HG02970 (cell line): ENCODE measurements around the gene SFMBT1.

Experiments
- ATAC-seq: cut with Tn5 transposase; IDR thresholded peaks from one replicate; pipeline ENCODE4 v1.9.1; 2021; ENCODE audit warnings: mild to moderate bottlenecking, moderate library complexity, moderate number of reproducible peaks; ENCODE audit not compliant: unreplicated experiment, low FRiP score

SFMBT1 gene, protein sequence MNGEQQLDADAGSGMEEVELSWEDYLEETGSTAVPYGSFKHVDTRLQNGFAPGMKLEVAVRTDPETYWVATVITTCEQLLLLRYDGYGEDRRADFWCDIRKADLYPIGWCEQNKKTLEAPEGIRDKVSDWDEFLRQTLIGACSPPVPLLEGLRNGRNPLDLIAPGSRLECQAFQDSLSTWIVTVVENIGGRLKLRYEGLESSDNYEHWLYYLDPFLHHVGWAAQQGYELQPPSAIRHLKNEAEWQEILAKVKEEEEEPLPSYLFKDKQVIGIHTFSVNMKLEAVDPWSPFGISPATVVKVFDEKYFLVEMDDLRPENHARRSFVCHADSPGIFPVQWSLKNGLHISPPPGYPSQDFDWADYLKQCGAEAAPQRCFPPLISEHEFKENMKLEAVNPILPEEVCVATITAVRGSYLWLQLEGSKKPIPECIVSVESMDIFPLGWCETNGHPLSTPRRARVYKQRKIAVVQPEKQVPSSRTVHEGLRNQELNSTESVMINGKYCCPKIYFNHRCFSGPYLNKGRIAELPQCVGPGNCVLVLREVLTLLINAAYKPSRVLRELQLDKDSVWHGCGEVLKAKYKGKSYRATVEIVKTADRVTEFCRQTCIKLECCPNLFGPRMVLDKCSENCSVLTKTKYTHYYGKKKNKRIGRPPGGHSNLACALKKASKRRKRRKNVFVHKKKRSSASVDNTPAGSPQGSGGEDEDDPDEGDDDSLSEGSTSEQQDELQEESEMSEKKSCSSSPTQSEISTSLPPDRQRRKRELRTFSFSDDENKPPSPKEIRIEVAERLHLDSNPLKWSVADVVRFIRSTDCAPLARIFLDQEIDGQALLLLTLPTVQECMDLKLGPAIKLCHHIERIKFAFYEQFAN

DNA sequence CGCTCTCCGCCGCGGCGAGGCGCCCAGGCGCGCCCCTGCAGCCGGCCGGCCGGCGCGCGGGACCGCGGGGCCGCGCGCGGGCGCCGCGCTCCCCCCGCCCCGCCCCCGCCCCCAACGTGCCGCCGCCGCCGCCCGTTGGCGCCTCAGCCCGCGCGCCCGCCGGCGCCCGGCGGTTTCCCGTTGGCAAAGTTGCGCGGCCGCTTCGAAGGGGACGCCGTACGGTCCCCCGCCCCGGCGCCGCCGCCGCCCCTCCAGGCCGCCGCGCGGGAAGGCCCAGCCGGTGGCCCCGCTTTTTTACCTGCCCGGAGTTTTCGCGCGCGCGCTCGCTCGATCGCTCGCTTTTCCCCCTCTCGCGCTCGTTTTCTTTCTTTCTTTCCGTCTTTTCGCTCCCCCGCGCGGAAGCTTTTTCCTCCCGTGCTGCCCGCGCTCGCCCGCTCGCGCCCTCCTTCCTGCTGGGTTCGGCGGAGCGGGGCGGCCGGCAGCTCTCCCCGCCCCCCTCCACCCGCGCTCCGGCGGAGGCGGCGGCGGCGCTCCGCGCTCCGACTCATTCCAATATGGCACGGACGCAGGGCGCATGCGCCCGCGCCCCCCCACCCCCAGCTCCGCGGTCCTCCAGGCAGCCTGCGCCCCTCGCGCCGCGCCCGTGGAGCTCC is at the start of gene SFMBT1:
Gene SFMBT1 (minus strand): TSS at position 556 of the 653 bp plus-strand sequence. CDS start 76,945 bp downstream, outside the sequence.
- peak; percentile 52 for ATAC-seq

DNA sequence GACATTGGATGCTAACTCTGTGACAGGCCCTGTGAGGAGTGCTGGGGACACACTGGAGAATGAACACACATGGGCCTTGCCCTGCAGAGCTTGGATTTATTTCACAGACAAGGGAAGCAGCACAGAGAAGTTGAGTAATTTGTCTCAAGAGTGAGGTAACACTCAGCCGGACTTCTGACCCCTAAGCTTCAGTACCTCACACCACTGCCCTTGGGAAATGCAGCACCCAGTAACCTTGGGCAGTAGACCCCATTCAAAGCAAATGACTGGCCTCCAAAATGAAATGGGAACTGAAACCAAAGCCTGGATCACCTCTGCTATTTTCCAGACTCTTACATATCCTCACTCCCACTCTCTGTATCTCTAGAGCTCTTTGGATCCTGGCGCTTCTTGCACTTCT is 47.1 kb upstream of the SFMBT1 start:
- ATAC-seq, result no peak

GRCh38 chr3:53092216-53092615 is 46.3 kb upstream of the SFMBT1 start:
- ATAC-seq, result no peak

- no peak for ATAC-seq
Measured at GRCh38 chr3:53091011-53091410, 45.1 kb upstream of the SFMBT1 start.

- no peak for ATAC-seq
Measured at GRCh38 chr3:53089511-53089910, 43.6 kb upstream of the SFMBT1 start.

DNA sequence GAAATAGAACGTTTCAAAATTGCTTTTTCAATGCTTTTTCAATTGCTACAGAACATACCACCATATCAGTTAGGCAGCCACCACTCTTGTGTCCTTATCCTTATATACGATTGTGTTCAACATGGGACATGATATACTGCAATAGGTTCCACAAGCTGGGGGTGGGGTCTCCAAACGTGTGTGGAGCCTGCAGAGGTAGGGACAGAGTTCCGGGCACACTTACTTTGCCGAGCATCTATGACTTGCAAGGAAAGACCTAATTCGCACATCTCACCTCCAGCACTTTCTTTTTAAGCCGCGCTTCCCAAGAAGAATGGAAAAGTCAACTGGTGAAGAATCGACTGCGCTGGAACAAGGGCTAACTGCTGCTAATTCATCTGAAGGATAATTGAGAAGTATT is 39.6 kb upstream of the SFMBT1 start:
- ATAC-seq, result no peak

DNA sequence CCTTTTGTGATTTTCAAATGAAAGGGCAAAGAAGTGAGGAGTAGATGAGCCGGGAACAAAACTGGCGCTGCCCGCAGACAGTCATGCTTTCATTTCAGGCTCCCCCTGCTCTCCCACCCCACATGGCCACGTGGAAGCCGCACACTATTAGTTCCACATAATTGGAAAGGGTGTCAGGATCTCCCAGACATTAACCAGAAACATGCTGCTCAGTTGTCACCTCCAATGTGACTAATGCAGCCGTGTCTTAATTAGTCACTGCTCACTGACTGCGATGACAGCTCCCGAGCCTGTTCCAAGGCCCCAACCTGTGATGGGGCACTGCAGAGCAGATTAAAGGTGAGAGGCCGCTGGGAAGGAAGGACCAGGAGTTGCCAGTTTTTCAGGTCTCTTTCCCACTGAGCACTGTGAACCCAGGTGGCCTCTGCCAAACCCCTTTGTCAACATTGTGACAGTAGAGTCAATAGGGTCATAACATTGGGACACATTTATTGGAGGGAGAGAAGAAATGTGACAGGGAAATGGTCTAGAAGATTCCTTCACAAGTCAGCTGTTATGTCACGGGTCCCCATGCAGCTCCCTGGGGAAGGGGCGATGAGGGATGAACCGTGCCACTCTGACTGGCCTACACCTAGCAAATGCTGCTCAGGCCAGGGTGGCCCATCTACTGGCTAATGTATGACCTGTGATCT is 38.6 kb upstream of the SFMBT1 start:
- ATAC-seq, result no peak

GRCh38 chr3:53083949-53084309 is 38.1 kb upstream of the SFMBT1 start:
- no peak for ATAC-seq

DNA sequence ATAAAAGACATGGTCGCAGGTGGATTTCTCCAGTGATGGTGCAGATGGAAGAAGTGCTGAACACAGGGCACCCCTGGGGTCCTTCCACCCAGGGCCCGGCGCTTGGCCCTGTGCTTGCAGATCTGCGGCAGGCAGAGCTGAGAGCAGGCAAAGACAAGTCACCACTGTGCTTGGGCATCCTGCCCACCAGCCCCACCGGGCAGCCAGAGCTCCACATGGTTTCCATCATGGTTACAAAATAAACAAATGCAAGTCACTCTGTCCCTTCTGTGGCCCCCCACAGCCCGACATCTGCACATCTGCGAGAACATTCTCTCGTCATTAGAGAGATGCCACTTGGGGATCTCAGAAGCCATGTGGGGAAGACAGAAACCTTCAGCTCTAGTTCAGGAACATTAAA is 37.6 kb upstream of the SFMBT1 start:
- ATAC-seq, result no peak

DNA sequence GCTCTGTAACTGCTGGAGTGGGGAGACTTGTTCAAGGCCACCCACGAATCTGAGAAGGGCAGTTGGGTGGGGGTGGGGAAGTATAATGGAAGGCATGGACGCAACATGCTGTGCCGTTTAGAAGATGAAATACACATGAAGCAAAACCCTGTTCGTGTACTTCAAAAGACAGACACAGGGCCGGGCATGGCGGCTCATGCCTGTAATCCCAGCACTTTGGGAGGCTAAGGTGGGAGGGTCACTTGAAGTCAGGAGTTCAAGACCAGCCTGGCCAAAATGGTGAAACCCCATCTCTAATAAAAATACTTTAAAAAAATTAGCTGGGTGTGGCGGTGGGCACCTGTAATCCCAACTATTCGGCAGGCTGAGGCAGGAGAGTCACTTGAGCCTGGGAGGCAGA is 36.9 kb upstream of the SFMBT1 start:
- ATAC-seq, result no peak

DNA sequence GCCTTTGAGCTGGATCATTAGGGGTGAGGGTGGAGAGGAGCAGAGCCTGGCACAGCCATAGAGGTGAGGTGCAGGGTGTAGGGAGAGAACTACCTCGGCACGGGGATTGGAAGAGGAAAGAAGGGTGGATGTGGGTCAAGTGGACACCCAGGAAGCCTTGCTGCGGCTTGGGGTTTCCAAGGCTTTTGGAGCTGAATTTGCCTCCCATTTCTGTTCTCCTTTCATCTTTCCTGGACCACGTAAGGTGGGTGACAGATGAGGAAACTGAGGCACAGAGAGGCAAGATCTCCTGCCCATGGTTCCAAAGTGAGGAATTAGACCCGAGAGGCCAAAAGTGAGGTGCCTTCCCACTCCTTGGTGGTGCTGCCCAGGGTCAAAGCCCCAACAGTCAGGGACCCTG is 35.4 kb upstream of the SFMBT1 start:
- ATAC-seq, result no peak

DNA sequence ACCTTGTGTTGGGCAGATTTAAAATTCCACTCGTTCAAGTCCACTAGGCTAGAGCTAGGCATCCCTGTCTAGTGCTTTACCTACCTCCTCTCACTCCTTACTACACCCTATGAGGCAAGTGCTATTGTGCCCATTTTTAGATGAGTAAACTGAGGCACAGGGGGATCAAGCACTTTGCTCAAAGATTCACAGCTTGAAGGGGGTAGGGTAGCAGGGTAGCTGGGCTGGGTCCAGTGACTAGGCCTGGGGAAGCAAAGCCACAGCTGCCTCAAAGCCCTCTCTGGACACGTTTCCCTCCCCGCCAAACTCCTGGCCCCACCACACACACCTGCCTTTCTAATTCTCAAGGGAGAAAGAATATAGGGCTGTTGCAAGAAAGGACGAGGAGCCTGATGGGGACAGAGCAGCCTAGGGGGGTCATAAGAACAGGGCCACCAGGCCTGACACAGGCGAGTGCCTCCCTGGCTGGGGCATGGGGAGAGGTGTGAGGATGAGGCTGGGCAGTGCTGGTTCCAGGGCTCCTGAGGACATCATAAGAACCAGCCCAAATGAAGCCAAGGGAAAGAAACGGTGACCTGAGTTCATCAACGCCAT is 34.8 kb upstream of the SFMBT1 start:
- ATAC-seq, result no peak

DNA sequence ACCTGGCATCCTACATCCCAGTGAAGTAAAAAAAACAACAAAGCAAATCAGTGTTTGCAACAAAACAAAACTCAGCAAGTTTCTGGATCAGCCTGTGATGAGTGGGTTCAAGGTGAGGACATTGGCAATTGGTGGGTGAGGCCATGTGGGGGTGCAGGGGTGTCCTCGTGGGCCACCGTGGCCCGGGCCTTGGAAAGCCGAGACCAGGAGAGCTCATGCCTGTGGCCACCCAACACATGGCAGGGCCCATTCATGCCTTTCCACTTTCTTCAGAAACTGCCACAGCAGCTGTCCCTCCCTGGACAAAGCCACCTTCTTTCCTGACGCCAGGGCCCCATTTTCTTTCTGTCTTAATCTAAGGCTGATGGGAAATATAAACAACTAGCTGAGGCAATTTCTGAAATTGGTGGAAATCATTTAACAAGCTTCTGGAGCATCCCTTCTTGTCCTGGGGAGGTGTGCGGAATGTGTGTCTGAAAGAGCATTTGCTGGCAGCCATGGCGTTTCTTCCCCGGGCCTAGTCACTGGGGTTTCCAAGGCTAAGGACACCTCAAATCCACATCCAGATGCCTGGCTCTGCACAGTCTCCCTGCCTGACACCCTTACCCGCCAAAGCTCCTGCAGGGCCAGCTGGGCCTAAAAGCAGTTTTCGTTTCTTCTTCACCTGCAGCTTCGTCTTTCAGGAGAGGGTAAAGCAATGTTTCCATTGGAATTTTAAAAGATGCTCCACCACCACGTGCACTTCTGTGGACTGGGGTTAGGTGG is 34.1 kb upstream of the SFMBT1 start:
- ATAC-seq, result no peak

- ATAC-seq, result no peak
Measured at GRCh38 chr3:53079147-53079546, 33.3 kb upstream of the SFMBT1 start.

DNA sequence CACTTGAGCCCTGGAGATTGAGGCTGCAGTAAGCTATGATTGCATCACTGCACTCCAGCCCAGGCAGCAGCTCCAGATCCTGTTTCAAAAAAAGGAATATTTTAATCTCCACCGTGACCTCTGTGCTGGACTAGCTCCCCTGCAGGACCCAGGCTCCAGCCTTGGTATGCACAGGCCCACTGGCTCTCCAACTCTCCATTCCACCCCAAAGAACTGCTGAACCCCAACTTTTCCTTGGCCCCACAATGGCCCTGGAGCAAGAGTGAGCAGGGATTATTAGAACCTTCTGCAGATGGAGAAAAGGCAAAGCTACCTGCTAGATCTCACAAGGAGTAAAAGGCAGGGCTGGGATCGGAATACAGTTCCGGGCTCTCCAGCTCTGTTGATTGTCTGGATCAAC is 32.8 kb upstream of the SFMBT1 start:
- ATAC-seq, result no peak

DNA sequence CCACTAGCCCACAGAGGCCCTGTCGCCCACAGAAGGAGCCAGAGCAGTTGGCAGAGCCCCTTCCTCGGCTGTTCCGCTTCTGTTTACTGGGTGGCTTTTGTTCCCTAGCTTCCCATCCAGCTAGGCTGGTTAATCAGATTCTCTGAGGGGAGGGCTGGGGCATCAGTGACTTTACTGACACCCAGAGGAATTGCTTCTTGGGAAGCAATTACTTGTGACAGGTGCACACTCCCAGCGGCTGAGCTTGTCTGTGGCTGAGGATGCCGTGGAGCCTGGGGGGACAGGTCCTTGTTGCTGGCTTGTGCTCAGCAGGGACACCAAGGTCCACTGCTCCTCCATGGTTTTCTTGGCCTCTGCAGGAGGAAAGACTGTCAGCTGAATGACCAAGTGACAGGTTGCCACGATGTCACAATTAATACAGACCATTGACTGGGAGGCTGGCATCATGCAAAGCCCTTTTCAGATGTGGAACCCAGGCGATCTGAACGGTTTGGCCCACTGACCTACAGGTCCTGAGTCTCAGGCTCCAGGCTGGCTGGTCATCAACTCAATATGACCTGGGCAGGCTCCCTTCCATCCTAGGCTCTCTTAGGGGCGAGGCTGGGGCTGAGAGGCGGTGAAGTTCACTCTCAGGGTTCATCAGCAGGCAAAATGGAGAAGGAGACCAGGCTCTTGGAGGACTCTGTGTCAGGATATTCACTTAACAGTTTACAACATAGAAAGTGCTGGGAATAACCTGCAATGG is 31.8 kb upstream of the SFMBT1 start:
- ATAC-seq, result no peak

DNA sequence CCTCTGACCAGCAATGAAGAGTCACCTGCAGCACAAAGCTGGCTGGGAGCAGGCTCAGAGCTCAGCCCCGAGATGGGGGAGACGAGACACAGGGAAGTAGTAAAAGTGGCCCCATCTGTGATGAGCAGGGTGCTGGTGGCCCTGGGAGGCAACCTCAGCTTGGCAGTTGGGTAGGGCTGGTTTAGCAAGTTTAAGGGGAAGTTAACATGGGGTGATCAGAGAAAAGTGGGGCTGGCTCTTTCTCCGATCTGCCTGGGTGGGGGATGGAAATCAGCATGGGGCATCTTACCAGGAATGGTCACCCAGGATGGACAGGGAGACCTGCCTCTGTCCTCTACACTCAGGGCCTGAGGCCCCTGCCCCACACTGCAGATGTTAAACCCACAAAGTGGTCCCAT is 29.9 kb upstream of the SFMBT1 start:
- no peak for ATAC-seq

DNA sequence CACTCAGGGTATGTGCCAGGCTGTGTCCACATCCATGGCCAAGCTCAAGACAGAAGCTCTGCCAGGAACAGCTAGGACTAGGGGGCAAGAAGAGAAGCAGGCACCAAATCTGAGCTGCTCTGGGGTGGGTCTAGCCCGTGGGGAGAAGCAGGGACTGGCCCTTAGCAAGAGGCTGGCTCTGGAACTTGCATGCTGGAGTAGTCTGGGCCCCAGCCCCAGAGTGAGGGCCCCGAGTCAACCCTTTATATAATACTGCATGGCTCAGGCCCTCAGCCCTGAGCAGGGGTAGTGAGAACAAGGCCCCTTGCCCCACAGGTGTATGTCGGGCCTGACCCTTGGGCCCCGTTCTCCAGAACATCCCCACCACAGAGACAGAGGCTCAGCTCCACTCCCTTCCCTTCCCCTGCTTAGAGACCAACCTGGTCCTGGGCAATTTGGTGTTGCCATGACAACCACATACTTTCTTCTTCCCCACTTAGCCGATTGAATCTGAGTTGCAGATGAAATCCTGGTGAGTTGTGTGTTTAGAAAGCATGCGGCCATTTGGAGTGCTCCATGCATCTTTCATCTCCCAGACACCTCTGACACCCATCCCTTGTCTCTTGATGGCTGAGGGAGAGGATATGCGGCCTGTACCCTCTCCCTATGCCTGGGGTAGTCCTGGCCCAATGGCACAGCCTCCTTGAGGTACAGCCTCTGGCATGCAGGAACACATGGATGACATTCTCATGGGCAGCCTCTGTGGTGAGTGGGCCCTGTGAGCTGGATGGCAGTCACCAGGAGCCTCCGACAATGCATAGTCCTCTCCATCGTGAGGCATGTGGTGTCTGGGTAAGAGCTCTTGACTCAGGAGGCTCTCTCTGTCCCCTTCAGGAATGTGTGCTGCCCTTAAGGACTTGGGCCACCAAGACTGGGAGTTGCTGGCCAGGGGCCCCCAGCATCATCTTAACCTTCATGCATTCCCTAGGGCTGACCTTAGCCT is 29.2 kb upstream of the SFMBT1 start:
- no peak for ATAC-seq
